Gastrocnemius medialis (tissue), 4 donors: Measurements from ENCODE around the gene ERN2.

Experiments
- CTCF ChIP-seq, 5 experiments: fragments of 450-650 bp in 3 of 5; fragments of 200-600 bp in 2 of 5; sonication (generic) in 2 of 5; IDR thresholded peaks in 4 of 5; conservative IDR thresholded peaks in 1 of 5; 1 replicate in 4 of 5; 2 replicates in 1 of 5; pipeline ENCODE4 v1.5.1; 2016 to 2019; ENCODE audit warnings: antibody characterized with exemption in 5 of 5, mild to moderate bottlenecking in 3 of 5, moderate library complexity in 3 of 5
- POLR2A ChIP-seq, 2 donors: fragments of 450-650 bp; IDR thresholded peaks; one replicate each; pipeline ENCODE4 v1.6.1; 2017; ENCODE audit warnings: antibody characterized with exemption in 2 of 2, mild to moderate bottlenecking in 2 of 2, moderate library complexity in 2 of 2

DNA sequence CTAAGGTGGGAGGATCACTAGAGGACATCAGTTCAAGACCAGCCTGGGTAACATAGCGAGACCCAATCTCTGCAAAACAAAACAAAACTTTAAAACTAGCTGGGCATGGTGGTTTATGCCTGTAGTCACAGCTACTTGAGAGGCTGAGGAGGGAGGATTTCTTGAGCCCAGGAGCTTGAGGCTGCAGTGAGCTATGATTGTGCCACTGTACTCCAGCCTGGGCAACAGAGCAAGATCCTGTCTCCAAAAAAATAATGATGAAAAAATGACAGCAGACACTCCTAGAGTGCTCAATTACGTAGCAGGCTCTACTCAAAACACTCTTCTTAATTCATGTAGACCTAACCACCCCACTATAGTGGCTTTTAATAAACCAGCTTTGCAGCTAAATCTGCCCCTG, 12.9 kb downstream of the ERN2 start:
- TF ChIP-seq CTCF (IDR thresholded peaks at IDR 0.05 in 4 of 5, conservative IDR thresholded peaks at IDR 0.05 in 1 of 5) (no peak), POLR2A (IDR thresholded peaks at IDR 0.05) (no peak)
